Measurements from ENCODE around the gene PAX3.

Gene PAX3

DNA sequence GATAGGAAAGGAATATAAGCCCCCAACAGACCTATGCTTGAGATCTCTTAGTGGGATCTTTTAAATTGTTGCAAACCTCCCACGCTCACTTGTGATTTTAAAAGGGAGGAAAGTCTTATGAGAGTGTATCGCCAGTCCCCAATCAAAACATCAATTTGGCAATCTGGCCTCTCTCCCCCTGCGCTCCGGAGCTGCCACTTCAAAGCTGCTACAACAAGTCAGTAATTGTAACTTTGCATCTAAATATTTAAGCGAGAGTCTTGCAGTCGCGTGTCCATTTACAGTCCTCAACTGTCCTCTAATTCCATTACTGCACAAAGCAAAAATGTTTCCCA, 8.4 kb downstream of the PAX3 start:
- H3K36me3 ChIP-seq: no peaks in the 10 kb centered on the region
- TF ChIP-seq, protein P1, sequence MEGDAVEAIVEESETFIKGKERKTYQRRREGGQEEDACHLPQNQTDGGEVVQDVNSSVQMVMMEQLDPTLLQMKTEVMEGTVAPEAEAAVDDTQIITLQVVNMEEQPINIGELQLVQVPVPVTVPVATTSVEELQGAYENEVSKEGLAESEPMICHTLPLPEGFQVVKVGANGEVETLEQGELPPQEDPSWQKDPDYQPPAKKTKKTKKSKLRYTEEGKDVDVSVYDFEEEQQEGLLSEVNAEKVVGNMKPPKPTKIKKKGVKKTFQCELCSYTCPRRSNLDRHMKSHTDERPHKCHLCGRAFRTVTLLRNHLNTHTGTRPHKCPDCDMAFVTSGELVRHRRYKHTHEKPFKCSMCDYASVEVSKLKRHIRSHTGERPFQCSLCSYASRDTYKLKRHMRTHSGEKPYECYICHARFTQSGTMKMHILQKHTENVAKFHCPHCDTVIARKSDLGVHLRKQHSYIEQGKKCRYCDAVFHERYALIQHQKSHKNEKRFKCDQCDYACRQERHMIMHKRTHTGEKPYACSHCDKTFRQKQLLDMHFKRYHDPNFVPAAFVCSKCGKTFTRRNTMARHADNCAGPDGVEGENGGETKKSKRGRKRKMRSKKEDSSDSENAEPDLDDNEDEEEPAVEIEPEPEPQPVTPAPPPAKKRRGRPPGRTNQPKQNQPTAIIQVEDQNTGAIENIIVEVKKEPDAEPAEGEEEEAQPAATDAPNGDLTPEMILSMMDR (IDR thresholded peaks at IDR 0.05; ENCODE audit: low read depth, low read length): no peak
- peak overlapping the region; percentile 38 for H3K4me3 ChIP-seq (ENCODE audit: low read depth, low read length)
- H3K9me3 ChIP-seq (ENCODE audit: severe bottlenecking): no peaks in the 10 kb centered on the region
- no peak overlapping the region for H3K27ac ChIP-seq
- no peak for DNase-seq
- H3K27me3 ChIP-seq (ENCODE audit: insufficient read depth, low read depth, severe bottlenecking): peaks cover 38% of the 10 kb centered on the region

DNA sequence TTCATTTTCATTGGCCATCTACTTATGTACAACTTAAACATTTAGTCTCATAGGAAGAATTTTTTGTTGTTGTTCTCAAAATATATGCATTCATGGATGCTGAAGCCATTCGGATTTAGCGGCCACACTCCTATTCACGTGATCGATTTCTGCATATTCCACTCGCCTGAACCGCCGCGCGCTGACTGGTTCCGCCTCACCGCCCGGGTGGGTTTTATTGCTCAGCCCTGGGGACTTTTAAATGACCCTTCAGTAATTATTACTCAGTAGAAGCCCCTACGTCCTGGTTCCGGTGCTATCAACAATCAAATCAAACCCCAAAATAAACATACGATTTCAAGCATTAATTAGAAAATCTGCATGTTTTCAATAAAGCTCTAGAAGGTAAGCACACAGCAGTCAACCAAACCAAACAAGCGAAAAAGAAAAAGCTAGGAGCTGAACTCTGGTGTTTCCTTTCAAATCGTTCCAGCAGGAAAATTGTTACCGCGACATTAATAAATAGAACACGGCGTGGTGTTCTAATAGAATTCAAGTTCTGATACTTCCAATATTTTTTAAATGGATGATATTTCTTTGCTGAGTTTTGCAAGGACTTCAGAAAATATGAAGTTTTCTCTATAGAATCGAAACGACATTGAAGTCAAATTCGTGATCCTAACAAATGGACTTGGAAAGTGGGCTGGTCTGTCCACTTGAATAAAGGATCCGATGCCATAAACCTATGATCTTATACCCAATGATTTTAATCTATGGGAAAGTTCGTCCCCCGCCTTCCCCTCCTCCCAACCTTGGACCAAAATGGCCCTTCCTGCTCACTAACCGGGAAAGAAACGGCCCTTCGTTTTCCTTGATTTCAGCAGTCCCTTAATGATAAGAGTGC, 9.3 kb downstream of the PAX3 start:
- TF ChIP-seq, protein P1 (IDR thresholded peaks at IDR 0.05; ENCODE audit: low read depth, low read length): no peak
- Histone ChIP-seq H3K4me3 (ENCODE audit: low read depth, low read length) (no peak overlapping the region), H3K27me3 (ENCODE audit: insufficient read depth, low read depth, severe bottlenecking) (peaks cover 38% of the 10 kb centered on the region), H3K36me3 (no peaks in the 10 kb centered on the region), H3K27ac (no peak overlapping the region), H3K9me3 (ENCODE audit: severe bottlenecking) (no peaks in the 10 kb centered on the region)
- no peak for DNase-seq

DNA sequence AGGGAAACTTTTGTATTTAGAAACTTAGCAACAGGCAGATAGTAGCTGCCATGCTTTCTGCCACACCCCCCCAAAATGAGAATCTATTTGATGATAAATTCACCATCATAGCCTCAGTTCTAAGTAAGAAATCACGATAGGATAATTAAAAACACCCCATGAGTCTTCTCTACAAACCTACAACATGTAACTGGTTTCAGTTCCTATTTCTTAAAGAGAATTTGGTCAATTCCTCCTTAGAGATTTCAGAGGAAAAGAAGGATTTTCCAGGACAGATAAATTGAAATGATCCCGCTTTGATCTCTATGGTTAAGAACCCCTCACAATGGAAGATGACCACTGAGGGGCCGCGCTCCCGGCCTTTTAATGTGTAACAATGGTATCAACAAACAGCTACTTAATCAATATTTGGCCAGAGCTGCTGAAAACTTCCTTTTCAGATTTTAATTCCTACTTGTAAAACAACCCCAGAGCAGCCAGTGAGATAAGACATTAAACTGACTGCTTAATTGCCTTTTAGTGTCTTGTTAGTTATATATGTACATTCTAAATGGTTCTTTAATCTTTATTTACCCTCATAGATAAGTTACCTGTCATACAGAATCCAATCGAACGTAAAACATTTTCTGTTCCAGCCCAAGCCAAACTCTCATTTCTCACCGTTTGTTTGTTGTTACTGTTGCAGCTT, 10.1 kb downstream of the PAX3 start:
- H3K4me3 ChIP-seq (ENCODE audit: low read depth, low read length): no peak overlapping the region
- no peak overlapping the region for H3K27ac ChIP-seq
- peaks cover 36% of the 10 kb centered on the region for H3K27me3 ChIP-seq (ENCODE audit: insufficient read depth, low read depth, severe bottlenecking)
- DNase-seq: no peak
- no peaks in the 10 kb centered on the region for H3K36me3 ChIP-seq
- H3K9me3 ChIP-seq (ENCODE audit: severe bottlenecking): no peaks in the 10 kb centered on the region
- TF ChIP-seq, protein P1 (IDR thresholded peaks at IDR 0.05; ENCODE audit: low read depth, low read length): no peak

DNA sequence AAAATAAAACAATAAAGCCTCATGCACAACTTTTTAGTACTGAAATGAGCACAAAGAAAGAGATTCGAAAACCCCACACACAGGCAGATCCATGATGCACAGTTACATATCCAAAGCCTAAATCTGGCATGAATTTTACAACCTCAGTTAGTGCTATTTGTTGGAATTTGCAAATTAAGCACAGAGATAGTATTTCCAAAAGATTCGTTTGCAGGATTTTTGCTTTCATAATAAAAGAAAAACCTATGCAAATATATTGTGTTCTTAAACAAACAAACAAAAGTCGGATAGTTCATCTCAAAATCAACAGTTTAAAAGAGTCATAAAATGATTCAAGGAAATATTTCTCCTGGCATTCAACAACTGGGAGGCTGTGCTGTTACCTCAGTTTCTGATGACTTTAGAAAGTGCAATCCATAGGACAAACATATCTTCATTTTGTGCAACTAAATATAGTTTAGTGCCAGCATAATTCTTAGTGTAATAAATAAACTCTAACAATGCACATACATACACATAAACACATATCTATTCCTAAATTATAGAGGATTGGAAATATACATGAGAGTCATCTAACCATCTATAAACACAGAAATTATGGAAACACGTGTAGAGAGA, 10.8 kb downstream of the PAX3 start:
- H3K4me3 ChIP-seq (ENCODE audit: low read depth, low read length): no peak overlapping the region
- H3K9me3 ChIP-seq (ENCODE audit: severe bottlenecking): no peaks in the 10 kb centered on the region
- H3K36me3 ChIP-seq: no peaks in the 10 kb centered on the region
- peaks cover 30% of the 10 kb centered on the region for H3K27me3 ChIP-seq (ENCODE audit: insufficient read depth, low read depth, severe bottlenecking)
- TF ChIP-seq, protein P1 (IDR thresholded peaks at IDR 0.05; ENCODE audit: low read depth, low read length): no peak
- H3K27ac ChIP-seq: no peak overlapping the region
- no peak for DNase-seq

DNA sequence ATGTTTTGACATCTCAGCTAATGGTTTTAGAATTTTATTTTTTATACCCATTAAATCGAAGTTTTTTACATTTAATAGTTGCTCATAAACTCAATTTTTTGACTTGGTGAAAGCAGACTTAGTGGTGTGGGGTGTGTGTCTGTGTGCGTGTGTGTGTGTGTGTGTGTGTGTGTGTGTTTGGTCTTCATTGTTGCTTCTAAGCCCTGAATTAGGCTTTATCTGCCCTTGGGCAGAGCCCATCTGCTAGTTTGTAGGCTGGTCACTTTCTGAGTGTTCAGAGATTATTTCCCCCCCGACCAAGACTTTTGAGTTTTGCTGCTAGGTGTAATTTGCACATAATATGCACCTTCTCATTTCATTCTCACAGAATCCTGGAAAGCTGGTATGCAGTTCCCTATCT, 14.3 kb downstream of the PAX3 start:
- H3K27me3 ChIP-seq (ENCODE audit: insufficient read depth, low read depth, severe bottlenecking): no peaks in the 10 kb centered on the region
- peak; percentile 53 for DNase-seq
- TF ChIP-seq, protein P1 (IDR thresholded peaks at IDR 0.05; ENCODE audit: low read depth, low read length): no peak
- H3K36me3 ChIP-seq: no peaks in the 10 kb centered on the region
- H3K27ac ChIP-seq: no peak overlapping the region
- peak overlapping the region; percentile 17; the same call in 1 of the 2 replicates for H3K4me3 ChIP-seq (ENCODE audit: low read depth, low read length)
- H3K9me3 ChIP-seq (ENCODE audit: severe bottlenecking): no peaks in the 10 kb centered on the region

Measured in WERI-Rb-1 (cell line).